G401.6 (cell line): ENCODE results near the gene BTBD7.

Experiments
- FAIRE-seq: peaks from 2 replicates; lab custom pipeline; 2012; peaks lifted over from hg19 to GRCh38; lab: Jason Lieb, UNC

The BTBD7 gene

DNA sequence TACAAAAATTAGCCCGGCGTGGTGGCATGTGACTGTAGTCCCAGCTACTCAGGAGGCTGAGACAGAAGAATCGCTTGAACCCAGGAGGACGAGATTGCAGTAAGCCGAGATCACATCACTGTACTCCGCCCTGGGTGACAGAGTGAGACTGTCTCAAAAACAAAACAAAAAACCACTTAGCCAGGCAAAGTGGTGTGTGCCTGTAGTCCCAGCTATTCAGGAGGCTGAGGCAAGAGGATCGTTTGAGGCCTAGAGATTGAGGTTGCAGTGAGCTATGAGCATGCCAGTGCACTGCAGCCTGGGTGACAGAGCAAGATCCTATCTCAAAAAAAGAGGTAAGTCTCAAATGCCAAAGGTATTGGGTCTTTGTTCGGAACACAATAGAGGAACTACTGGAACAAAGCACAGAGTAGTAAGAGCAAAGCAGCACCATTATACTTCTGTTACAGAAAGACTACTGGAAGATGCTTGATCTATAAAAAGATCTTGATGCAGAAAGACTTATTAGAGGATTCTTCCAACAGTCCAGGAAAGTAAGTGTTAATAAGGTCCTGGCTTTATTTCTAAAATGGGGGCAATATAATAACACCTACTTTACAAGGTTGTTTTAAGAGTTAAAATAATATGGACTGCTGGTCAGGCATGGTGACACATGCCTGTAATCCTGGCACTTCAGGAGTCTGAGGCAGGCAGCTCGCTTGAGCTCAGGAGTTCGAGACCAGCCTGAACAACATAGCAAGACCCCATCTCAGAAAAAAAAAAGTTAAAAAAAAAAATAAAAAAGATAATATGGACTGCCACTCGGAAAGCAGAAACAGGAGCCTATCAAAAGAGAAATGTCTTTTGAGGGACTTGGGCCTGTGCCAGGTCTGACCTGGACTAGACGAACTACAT is 29.9 kb downstream of the BTBD7 start:
- FAIRE-seq, result no peak

DNA sequence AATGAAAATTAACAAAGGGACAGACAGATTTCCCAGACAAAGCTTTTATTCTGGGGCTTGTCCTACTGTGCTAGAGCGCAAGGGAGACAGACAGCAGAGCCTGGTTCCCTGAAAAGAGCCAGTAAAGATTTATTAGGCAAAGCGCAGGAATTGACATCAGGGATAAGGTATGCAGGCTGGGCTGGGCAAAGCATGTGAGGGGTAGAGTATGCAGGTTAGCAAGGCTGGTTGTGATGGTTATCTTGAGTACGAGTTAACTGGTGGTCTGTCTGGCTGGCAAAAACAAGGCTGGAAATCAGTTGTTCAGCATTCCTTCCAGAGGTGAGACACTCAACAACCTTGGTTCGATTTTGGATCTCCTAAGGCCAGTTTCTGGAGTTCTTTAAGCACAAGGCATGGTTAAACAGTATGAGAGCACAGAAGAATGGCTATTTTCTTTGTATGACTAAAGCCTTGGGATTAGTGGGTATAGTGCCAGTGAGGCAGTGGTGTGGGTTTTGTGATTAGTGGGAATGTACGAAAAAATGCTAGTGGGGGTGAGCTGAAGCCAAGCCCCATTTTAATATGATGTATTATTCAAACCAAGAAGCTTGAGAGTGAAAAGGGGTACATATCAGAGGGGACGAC is 30.9 kb downstream of the BTBD7 start:
- FAIRE-seq, result peak; percentile 89

DNA sequence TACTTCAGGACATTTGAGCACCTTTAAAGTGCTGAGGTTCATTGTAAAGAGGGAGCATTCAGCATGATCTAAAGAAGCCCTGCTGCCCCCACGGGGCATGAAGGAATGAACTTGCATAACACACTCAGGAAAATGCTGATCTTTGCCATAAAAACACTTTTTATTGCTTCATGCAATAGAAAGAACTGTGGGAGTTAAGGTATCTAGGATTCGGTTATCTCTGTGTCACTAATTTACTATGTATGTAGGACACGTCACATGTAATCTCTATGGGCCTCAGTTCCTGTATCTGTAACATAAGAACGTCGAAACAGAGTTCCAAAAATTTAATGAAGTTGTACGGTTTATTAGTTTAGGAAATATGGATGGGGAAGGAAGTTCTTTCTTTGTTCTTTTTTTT is 33.0 kb downstream of the BTBD7 start:
- no peak for FAIRE-seq

DNA sequence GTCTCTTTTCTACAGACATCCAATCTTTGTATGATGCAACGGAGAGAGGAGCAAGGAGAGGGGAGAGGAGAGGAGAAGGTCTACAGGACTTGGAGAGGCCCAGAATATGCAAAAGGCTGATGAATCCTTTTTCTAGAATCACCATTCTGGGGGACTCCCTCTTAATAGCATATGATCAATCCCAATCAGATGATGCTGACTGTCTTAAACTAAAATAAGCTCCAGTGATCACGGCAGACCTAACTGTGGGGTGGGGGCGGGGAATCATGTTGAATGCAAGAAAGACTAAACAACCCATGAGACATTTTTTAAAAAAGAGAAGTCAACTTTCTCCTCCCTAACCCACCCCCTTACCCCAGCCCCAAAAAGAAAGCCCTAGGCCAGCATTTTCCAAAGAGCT is 33.4 kb downstream of the BTBD7 start:
- FAIRE-seq, result no peak

DNA sequence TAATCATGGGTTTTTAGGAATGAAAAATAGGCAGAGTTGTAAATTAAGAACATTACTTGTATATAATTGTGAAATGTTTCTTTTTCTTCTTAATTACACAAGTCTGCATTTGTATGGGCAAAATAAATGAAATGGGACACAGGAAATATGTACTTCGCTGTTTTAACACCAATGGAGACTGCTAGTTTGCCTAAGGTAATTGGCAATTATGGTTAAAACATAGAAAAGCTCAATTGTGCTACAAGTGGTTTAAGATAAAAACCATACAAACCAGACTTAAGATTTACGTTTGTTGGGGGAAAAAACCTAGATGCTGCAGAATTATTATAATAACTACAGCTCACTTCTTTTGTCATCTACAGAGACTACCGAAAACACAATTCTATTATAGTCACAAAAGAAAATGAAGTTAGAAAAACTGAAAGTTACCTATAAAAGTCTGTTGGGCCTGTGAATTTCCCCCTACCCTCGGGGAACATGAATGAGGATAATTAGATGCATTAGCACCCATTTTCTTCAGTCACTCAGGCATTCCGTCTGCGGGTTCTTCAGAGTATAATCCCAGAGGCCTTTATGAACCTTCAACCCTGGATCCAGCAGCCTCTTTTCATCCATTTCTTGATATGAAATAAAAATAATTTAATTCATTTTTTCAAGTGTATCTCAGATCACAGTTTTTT is 37.2 kb downstream of the BTBD7 start:
- no peak for FAIRE-seq

- FAIRE-seq, result no peak
Measured at GRCh38 chr14:93286212-93286890, 46.5 kb downstream of the BTBD7 start.

GRCh38 chr14:93285044-93285443 is 47.8 kb downstream of the BTBD7 start:
- peak; percentile 17 for FAIRE-seq

- no peak for FAIRE-seq
Measured at GRCh38 chr14:93281937-93282336, 50.9 kb downstream of the BTBD7 start.

DNA sequence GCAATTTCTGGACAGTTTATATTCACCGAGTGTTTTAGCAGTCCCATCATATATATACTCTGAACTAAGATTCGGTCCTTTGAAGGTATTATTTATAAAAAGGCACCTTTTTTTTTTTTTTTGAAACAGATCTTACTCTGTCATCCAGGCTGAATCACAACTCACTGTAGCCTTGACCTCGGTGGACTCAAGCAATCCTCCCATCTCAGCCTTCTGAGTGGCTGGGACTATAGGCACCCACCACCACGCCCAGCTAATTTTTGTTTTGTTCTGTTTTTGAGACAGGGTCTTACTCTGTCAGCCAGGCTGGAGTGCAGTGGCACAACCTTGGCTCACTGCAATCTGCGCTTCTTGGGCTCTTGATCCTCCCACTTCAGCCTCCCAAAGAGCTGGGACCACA is 52.1 kb downstream of the BTBD7 start:
- FAIRE-seq, result no peak

GRCh38 chr14:93276031-93276716 is 56.7 kb downstream of the BTBD7 start:
- FAIRE-seq, result no peak

DNA sequence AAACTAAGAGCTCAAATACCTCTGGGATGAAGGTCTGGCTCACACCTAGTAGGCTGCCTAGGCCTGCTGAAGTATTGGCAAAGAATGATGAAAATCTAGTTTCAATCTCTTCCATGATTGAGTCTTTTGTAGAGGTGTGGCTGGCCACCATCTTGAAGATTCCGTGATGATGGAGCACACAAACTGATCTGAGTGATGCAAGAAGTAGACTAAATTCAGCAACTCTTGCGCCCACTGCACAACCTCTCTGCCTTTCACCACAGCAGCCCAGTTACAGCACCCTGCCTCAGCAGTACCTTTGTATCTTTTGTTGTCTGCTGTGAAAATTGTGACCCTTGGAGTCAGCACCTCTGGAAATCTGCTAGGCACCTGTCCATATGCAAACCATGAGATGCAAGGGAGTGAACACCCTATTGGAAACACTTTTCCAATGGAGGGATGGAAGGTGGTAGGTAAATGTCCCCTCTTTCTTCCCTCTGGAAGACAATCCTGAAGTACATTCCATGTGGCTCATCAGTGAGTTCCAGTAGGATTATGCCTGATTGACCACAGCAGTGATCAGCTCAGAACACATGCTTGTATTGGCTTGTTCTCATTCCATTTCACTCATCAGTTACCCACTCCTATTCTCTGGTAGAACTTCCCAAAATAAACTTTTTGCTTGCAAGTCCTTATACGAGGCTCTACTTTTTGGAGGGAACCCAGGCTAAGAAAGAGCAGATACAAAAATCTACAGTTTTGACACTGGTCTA is 58.6 kb downstream of the BTBD7 start:
- no peak for FAIRE-seq

- FAIRE-seq, result no peak
Measured at GRCh38 chr14:93271111-93271510, 61.7 kb downstream of the BTBD7 start.

GRCh38 chr14:93269341-93270068 is 63.3 kb downstream of the BTBD7 start:
- no peak for FAIRE-seq

DNA sequence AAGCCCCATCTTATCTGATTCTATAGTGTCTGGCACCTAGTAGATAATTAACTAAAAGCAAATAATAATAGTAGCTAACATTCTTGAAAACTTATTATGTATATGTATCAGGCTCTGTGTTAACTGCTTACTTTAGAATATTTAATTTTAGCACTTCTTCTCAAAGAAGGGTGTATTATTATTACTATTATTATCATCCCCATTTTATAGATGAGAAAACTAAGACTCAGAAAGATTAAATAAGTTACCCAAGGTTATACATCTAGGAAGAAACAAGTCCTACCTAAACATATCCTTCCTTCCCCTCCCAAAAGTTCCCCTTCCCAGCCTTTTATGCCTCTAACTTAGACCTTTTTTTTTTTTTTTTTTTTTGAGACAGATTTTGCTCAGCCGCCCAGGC is 64.4 kb downstream of the BTBD7 start:
- no peak for FAIRE-seq

GRCh38 chr14:93267149-93267711 is 65.6 kb downstream of the BTBD7 start:
- no peak for FAIRE-seq

- no peak for FAIRE-seq
Measured at GRCh38 chr14:93266127-93266526, 66.7 kb downstream of the BTBD7 start.

DNA sequence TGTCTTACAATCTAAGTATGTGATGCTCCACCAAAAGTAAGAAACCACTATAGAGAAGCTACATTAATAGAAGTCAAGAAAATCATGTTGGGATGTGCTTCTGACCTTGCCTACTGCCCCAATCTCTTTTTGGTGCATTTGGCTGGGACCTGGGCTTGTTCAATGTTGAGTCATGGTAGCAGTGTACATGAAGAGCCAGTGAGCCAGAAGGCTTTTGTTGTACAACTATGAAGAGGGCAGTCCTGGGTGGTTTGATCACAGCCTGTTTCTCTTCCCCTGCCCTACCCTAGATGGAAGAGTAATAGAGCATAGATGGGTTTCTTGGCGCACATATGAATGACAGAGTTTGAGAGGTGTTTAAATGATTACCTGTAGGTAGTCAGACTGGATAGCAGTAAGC is 69.4 kb downstream of the BTBD7 start:
- FAIRE-seq, result no peak

DNA sequence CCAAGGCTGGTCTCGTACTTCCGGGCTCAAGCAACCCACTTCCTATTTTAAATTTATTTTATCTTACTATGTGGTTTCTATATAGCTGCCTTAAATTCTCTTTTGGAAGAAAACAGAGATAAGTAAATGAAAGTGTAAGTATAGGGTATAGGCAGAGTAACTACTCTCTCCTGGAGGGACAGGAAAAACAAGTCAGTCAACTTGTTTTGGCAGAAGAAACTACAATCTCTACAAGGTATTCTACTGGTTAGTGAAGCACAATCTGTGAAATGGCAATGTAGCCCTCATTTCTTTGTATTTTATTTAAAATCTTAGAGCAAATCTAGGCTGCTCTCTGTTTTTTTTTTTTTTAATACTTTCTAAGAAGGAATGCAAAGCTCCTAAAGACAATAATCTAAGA is 70.4 kb downstream of the BTBD7 start:
- no peak for FAIRE-seq

DNA sequence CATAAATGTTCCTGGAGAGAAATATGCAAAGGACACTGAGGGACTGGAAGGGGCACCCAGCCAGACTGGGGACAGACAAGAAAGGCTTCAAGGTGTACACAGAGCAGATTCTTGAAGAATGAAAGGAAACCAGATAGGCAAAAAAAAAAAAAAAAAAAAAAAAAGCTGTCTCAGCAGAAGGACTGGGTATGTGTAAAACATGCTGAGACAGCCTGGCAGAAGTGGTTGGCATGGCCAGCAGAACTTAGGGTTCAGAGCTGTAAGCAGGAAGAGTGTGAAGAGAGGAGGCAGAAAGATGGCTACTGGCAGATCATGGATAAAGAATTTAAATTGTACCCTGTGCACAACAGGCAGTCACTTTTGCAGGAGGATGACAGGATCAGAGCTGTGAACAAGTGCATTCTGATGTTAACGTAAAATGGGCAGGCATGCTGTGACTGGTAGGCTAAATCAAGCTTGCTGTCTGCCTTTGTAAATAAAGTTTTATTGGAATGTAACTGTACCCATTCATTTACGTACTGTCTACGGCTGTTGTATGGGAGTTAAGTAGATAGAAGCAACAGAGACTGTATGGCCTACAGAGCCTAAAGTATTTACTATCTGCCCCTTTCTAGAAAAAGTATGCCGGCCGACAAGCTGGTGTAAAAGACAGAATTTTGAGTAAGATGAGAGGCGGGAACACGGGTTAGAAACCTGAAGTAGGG is 83.6 kb downstream of the BTBD7 start:
- FAIRE-seq, result no peak

DNA sequence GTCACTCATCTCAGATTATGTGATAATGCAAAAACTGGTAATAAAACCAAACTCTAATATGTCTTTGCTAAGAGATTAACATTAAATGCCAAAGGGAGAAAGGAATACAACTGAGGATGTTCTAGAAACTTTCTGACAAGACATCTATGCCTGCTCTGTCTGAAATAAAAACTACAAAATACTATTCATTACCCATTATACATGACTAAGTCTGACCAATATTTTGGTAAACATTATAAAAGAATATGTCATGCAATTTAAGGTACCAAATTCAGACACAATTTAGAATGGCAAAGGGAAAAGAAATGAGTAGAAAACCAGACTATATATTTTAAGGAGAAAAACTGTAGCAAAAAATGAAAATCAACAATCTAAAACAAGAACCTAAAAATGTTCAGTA is 86.3 kb downstream of the BTBD7 start:
- FAIRE-seq, result peak; percentile 13
